ENCODE data around the gene LTBP1.

The LTBP1 gene

GRCh38 chr2:33377048-33377447 is 430.3 kb downstream of the LTBP1 start:
- DNase-seq (ENCODE audit: low read depth in 1 of 2, low spot score in 1 of 2), result no peak
- TF ChIP-seq GABPA (IDR thresholded peaks at IDR 0.05; ENCODE audit: low read depth) (no peak), POLR2AphosphoS5 (IDR thresholded peaks at IDR 0.05; ENCODE audit: low read depth) (no peak), REST (IDR thresholded peaks at IDR 0.05; ENCODE audit: insufficient replicate concordance, low read depth) (no peak), CTCF (IDR thresholded peaks at IDR 0.05; ENCODE audit: insufficient read depth, low read length) (no peak), SPI1 (IDR thresholded peaks at IDR 0.05; ENCODE audit: borderline replicate concordance, low read depth) (no peak)
- Histone ChIP-seq H3K27ac (replicated peaks) (no peak overlapping the region), H3K4me3 (replicated peaks; ENCODE audit: insufficient read depth, low read length) (no peak overlapping the region), H3K27me3 (ENCODE audit: insufficient read depth, poor library complexity, severe bottlenecking) (no peaks in the 10 kb centered on the region)

GRCh38 chr2:33378556-33379210 is 431.9 kb downstream of the LTBP1 start:
- H3K4me3 ChIP-seq (replicated peaks; ENCODE audit: insufficient read depth, low read length), result no peak overlapping the region
- DNase-seq (ENCODE audit: low read depth in 1 of 2, low spot score in 1 of 2), result no peak
- H3K27me3 ChIP-seq (ENCODE audit: insufficient read depth, poor library complexity, severe bottlenecking), result no peaks in the 10 kb centered on the region
- H3K27ac ChIP-seq (replicated peaks), result no peak overlapping the region
- TF ChIP-seq REST (IDR thresholded peaks at IDR 0.05; ENCODE audit: insufficient replicate concordance, low read depth) (no peak), GABPA (IDR thresholded peaks at IDR 0.05; ENCODE audit: low read depth) (no peak)

- H3K4me3 ChIP-seq (replicated peaks; ENCODE audit: insufficient read depth, low read length), result no peak overlapping the region
- no peak for DNase-seq (ENCODE audit: low read depth in 1 of 2, low spot score in 1 of 2)
- H3K27ac ChIP-seq (replicated peaks), result no peak overlapping the region
- TF ChIP-seq SPI1 (IDR thresholded peaks at IDR 0.05; ENCODE audit: borderline replicate concordance, low read depth) (no peak), POLR2AphosphoS5 (IDR thresholded peaks at IDR 0.05; ENCODE audit: low read depth) (no peak), GABPA (IDR thresholded peaks at IDR 0.05; ENCODE audit: low read depth) (no peak), CTCF (IDR thresholded peaks at IDR 0.05; ENCODE audit: insufficient read depth, low read length) (peak; percentile 31), REST (IDR thresholded peaks at IDR 0.05; ENCODE audit: insufficient replicate concordance, low read depth) (no peak)
- H3K27me3 ChIP-seq (ENCODE audit: insufficient read depth, poor library complexity, severe bottlenecking), result no peaks in the 10 kb centered on the region
Observed at GRCh38 chr2:33380001-33380609, 433.4 kb downstream of the LTBP1 start.

All from HL-60 (cell line).